GM12865 (cell line): ENCODE measurements around the gene POLR2A.

Source experiments
- DNase-seq: peaks from one replicate; pipeline ENCODE4 v3.0.0; 2010; ENCODE audit warnings: low read depth
- H3K4me3 ChIP-seq: 2 replicates; pipeline ENCODE4 v1.5.1; 2011; ENCODE audit warnings: mild to moderate bottlenecking, low read depth, low read length, control low read depth
- TF ChIP-seq, protein P1 (sequence below): IDR thresholded peaks from 2 replicates; pipeline ENCODE4 v1.5.1; 2011; ENCODE audit warnings: low read length, control low read depth, low read depth, inconsistent platforms; ENCODE audit not compliant: insufficient read depth; ENCODE audit errors: missing control alignments

The POLR2A gene

DNA sequence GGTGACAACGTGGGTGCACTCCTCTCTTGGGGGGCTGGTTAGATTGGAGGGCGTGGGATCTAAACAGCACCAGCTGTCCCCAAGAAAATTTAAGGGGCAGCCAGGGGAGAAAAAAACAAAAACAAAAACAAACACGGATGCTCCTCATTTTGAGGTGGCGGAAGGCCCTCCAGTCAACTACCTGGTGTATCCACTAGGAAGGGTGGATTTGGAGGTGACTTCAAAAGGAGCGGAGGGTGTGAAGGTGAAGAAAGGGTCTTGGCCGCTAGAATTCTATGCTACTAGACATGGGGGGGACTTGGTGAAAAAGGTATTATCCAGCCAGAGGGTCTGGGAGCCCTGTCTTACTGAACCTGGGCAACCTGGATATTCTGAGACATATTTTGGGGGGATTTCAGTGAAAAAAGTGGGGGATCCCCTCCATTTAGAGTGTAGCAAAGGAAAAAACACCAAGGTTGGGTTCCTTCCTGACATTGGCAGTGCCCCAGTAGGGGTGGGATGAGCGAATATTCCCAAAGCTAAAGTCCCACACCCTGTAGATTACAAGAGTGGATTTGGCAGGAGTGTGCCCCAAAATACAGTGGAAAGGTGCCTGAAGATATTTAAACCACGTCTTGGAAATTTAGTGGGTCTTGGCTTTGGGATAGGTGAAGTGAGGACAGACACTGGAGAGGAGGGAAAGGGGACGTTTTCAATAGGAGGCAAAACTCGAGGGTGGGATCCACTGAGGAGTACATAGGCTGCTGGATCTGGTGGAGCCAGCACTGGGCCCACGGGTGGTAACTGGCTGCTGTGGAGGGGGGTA is 45.3 kb upstream of the POLR2A start:
- TF ChIP-seq, protein P1, sequence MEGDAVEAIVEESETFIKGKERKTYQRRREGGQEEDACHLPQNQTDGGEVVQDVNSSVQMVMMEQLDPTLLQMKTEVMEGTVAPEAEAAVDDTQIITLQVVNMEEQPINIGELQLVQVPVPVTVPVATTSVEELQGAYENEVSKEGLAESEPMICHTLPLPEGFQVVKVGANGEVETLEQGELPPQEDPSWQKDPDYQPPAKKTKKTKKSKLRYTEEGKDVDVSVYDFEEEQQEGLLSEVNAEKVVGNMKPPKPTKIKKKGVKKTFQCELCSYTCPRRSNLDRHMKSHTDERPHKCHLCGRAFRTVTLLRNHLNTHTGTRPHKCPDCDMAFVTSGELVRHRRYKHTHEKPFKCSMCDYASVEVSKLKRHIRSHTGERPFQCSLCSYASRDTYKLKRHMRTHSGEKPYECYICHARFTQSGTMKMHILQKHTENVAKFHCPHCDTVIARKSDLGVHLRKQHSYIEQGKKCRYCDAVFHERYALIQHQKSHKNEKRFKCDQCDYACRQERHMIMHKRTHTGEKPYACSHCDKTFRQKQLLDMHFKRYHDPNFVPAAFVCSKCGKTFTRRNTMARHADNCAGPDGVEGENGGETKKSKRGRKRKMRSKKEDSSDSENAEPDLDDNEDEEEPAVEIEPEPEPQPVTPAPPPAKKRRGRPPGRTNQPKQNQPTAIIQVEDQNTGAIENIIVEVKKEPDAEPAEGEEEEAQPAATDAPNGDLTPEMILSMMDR, result no peak
- no peak for DNase-seq
- peak overlapping the region; percentile 92 for H3K4me3 ChIP-seq

DNA sequence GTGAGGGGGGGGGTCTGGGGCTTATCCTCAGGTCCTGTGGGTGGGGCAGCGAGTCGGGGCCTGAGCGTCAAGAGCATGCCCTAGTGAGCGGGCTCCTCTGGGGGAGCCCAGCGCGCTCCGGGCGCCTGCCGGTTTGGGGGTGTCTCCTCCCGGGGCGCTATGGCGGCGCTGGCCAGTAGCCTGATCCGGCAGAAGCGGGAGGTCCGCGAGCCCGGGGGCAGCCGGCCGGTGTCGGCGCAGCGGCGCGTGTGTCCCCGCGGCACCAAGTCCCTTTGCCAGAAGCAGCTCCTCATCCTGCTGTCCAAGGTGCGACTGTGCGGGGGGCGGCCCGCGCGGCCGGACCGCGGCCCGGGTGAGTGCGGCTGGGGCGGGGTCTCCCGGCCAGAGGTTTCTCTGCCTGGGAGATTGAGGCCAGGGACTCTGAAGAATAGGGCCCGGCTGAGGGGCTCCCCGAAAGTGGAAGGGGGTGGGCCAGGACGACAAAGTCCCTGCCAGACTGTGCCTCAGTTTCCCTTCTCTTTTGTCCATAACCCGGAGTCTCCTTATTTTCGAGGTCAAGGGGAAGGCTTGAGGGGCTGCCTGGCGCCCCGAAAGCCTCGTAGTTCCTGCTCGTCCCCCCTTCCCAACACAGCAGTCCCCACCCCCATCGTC is 44.6 kb upstream of the POLR2A start, which contains the start of gene FGF11:
Gene FGF11 (plus strand): TSS at position 51 of the 651 bp plus-strand sequence. CDS start 109 bp downstream, at position 160.
- TF ChIP-seq, protein P1, result no peak
- no peak for DNase-seq
- H3K4me3 ChIP-seq, result peak within 1 kb of the TSS; percentile 92

DNA sequence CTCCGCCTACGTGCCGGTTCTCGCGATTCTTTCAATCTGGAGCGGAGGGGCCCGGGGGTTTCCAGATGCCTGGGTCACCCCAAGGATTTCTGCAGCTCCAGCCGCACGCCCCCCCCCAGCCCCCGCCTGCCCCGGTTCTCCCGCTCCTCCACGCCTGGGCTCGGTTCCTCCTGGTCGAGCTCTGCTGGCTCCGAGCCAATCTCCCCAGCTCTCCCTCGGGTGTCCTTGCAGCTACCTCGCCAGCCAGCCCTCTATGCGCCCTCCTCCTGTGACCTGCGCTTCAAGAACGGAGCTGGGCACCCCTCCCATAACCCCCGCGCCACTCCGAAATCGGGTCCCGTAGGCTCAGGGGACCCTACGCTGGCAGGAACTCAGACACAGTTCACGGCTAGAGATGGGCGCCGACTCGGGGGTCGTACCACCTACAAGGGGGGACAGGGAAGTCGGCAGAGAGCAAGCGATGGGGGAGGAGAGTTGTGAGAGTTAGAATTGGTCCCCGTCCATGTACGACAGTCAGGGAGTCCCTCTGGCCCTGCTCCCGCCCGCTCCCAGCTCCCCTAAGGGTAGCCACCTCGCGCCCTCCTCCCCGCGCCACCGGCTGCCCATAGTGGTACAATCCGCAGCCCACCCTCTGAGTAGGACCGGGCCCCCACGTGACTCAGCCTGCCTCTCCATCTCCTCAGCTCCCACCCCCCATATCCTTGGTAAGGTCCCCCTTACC is 43.9 kb upstream of the POLR2A start:
- TF ChIP-seq, protein P1, result no peak
- peak; percentile 58 for DNase-seq
- H3K4me3 ChIP-seq, result peak overlapping the region; percentile 92

DNA sequence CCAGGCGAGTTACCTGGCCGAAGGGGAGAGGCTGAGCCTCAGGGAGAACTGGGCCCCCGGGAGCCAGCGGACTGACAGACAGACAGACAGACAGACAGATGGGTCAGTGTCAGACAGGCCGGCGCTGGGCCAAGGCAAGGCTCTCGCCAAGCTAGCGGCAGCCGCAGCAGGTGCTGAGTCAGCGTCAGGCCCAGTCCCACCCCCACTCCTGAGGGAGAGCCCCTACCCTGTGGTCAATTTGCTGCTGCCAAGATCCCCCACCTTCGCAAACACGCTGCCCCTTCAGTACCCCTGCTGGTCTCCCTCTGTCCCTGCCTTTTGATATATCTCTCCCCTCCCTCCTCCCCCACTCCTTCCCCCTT is 43.4 kb upstream of the POLR2A start:
- peak; percentile 51 for DNase-seq
- TF ChIP-seq, protein P1, result no peak
- peak overlapping the region; percentile 92 for H3K4me3 ChIP-seq

DNA sequence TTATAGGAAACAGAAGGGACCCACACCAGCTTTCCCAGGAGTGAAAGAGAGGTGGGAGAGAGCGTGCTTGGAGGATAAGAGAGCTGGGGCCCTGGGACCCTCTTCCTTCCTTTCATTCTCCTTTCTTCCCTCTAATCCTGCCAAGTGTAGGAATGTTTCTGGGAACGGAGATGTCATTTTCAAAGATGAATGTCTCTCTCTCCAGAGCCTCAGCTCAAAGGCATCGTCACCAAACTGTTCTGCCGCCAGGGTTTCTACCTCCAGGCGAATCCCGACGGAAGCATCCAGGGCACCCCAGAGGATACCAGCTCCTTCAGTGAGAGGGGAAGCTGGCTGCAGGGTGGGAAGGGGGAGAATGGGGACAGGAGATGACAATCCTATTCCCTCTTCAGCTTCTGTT is 42.9 kb upstream of the POLR2A start:
- no peak for DNase-seq
- TF ChIP-seq, protein P1, result no peak
- H3K4me3 ChIP-seq, result peak overlapping the region; percentile 92

DNA sequence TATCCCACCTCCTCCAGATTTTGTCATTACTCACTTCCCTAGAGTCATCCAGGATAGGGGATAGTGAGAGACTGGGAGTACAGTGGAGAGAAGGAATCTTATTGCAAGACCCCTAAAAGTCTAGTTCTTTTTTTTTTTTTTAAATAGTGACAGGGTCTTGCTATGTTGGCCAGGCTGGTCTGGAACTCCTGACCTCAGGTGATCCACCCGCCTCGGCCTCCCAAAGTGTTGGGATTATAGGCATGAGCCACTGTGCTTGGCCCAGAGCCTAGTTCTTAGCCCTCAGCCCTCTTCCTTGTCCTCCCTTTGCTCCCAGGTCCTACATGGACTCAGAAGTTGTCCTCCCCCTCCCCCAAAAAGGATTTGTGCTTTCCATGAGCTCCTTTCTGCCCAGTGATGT is 42.0 kb upstream of the POLR2A start:
- no peak overlapping the region for H3K4me3 ChIP-seq
- DNase-seq, result no peak
- TF ChIP-seq, protein P1, result no peak
